ENCODE data around the gene ERICH4.
"Not testable (repeated sequence)": the region's sequence is repeated elsewhere in the genome, so short reads cannot be mapped to it uniquely, and the experiment has no call there.

The ERICH4 gene

DNA sequence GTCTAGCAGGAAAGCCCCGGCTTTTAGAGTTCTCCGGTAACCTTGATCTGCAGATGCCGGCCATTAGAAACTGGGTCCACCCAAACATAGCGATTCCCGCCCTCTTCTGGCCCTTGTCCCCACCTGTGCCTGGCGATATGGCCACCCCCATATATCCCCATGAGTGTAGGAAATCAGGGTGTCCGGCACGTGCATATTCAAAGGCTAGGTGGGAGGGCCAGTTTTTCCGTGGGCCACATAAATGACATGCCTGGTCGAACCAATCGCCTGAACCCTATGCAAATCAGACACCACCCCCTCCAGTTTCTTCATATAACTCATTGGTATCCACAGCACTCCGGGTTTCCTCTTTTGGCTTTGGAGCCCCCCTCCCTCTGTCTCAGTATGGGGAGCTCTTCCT, 37.4 kb downstream of the ERICH4 start:
- DNase-seq = no peak

DNA sequence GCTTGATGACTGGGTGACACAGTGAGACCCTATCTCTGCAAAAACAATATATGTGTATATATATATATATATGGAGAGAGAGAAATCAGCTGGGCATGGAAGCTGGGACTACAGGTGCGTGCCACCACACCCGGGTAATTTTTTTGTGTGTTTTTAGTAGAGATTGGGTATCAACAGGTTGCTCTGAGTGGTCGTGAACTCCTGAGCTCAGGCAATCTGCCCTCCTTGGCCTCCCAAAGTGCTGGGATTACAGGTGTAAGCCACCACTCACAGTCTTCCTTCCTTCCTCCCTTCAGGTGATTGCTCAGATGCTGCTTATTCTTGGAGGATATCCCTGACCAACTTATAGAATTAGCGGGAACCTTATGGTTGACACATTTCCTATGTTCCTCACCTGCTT, 41.9 kb downstream of the ERICH4 start:
- DNase-seq = no peak

DNA sequence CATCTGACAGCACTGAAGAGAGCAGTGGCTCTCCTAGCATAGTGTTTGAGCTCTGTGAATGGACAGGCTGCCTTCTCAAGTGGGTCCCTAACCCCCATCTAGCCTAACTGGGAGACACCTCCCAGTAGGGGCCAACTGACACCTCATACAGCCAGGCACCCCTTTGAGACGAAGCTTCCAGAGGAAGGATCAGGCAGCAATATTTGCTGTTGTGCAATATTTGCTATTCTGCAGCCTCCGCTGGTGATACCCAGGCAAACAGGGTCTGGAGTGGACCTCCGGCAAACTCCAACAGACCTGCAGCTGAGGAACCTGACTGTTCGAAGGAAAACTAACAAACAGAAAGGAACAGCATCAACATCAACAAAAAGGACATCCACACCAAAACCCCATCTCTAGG, 44.0 kb downstream of the ERICH4 start:
- not testable (repeated sequence) for DNase-seq

DNA sequence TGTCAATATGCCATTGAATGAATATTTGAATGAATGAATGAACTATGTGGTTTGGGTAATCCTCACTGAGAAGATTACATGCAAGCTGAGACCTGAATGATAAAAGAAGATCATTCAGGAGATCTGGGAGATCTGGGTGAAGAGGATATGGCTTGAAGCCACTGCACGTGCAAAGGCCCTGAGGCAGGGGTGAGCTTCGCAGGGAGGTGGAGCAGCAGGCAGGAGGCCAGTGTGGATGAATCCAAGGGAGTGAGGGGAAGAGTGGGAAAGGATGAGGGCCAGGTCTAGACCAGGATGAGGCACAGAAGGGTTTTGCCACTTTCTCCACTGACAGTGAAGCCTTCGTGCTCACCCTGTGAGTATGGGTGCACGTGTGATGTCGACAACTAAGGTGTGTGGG, 49.9 kb downstream of the ERICH4 start:
- no peak for DNase-seq
